SH-SY5Y (cell line): ENCODE data around the gene PITPNM2.

Experiments
- GATA2 ChIP-seq: IDR thresholded peaks from 2 replicates; pipeline ENCODE4 v1.6.1; 2011; ENCODE audit warnings: mild to moderate bottlenecking, low read depth, low read length
- GATA3 ChIP-seq: IDR thresholded peaks from 2 replicates; pipeline ENCODE4 v1.6.1; 2011; ENCODE audit warnings: low read depth, mild to moderate bottlenecking, low read length, moderate library complexity

DNA sequence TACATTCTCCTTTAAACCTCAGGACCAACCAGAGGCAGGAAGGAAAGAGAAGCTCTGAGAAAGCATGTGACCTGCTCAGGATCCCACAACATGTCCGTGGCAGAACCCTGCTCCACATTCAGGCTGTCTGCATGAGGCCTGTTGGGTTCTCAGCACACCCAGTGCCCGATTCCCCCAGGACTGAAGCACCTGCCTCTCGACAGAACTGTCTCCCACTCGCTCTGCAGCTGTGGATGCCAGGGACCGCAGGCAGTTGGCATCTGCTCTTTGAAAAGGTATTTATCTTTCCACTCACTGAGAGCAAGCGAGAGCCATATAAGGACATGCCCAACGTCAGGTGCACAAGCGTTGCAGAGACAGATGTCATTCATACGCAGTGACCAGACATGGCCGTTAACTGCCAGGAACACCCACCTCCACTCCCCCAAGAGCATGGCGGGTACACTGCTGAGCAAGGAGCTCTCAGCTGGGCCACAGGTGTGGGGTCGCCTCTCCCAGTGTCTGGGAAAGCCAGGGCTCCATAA lies 18.9 kb downstream of the PITPNM2 start:
- no peak for TF ChIP-seq GATA2
- TF ChIP-seq GATA3: no peak
